Fibroblast of lung (primary cell): ENCODE measurements around the gene FAM111B. TPM values are rescaled to one million over a fixed set of nuclear protein-coding genes. Genes with fewer than 3 reads are reported as not detected.
"Not testable (repeated sequence)": the region's sequence is repeated elsewhere in the genome, so short reads cannot be mapped to it uniquely, and the experiment has no call there.

Experiments used
- DNase-seq, 2 donors: peaks; one replicate each; pipeline versions ENCODE4 v3.0.0 to v3.0.0-alpha.2; 2010; ENCODE audit warnings: low read depth in 2 of 2
- H2AFZ ChIP-seq: 2 replicates; pipeline ENCODE4 v1.5.1; 2012; ENCODE audit warnings: low read length, control low read depth, inconsistent platforms
- H3K27ac ChIP-seq: 2 replicates; pipeline ENCODE4 v1.5.1; 2011; ENCODE audit warnings: low read length, control low read depth; ENCODE audit not compliant: insufficient read depth
- H3K27me3 ChIP-seq: 2 replicates; pipeline ENCODE4 v1.5.1; 2011; ENCODE audit warnings: mild to moderate bottlenecking, low read length; ENCODE audit not compliant: control insufficient read depth, insufficient read depth
- H3K36me3 ChIP-seq: 2 replicates; pipeline ENCODE4 v1.5.1; 2011; ENCODE audit warnings: low read length; ENCODE audit not compliant: control insufficient read depth, insufficient read depth
- H3K4me1 ChIP-seq: 2 replicates; pipeline ENCODE4 v1.5.1; 2011; ENCODE audit warnings: low read length; ENCODE audit not compliant: control insufficient read depth, insufficient read depth; ENCODE audit errors: extremely low read depth
- H3K4me2 ChIP-seq: 2 replicates; pipeline ENCODE4 v1.5.1; 2011; ENCODE audit warnings: low read length, control low read depth; ENCODE audit not compliant: insufficient read depth; ENCODE audit errors: extremely low read depth
- H3K4me3 ChIP-seq, 4 experiments: fragments of 200-600 bp in 1 of 4; sonication (generic) in 1 of 4; replicated peaks in 1 of 4; 2 replicates each; pipeline ENCODE4 v1.5.1; 2011 to 2016; ENCODE audit warnings: low read length in 4 of 4, low read depth in 3 of 4, mild to moderate bottlenecking in 3 of 4, control low read depth in 2 of 4, inconsistent platforms in 1 of 4, mixed read lengths in 1 of 4; ENCODE audit not compliant: insufficient read depth in 1 of 4; ENCODE audit errors: control extremely low read depth in 1 of 4
- H3K79me2 ChIP-seq: 2 replicates; pipeline ENCODE4 v1.5.1; 2012; ENCODE audit warnings: mild to moderate bottlenecking, low read length, inconsistent platforms; ENCODE audit not compliant: control insufficient read depth, insufficient read depth
- H3K9ac ChIP-seq: 2 replicates; pipeline ENCODE4 v1.5.1; 2011; ENCODE audit warnings: mild to moderate bottlenecking, low read length, control low read depth; ENCODE audit not compliant: insufficient read depth
- H3K9me3 ChIP-seq: 2 replicates; pipeline ENCODE4 v1.5.1; 2012; ENCODE audit warnings: low read depth, low read length; ENCODE audit not compliant: control insufficient read depth, insufficient read depth
- H4K20me1 ChIP-seq: 2 replicates; pipeline ENCODE4 v1.5.1; 2011; ENCODE audit warnings: low read length; ENCODE audit not compliant: control insufficient read depth, insufficient read depth; ENCODE audit errors: extremely low read depth
- EZH2 ChIP-seq: IDR thresholded peaks from 2 replicates; pipeline ENCODE4 v1.5.1; 2012; ENCODE audit warnings: low read length, control low read depth, mild to moderate bottlenecking; ENCODE audit errors: missing control alignments
- polyA plus RNA-seq, 2 donors: library from polyadenylated mRNA; depleted of rRNA in 1 of 2; stranded (reverse) in 1 of 2; unstranded in 1 of 2; fragments of >200 nt; gene quantifications; 2 replicates each; pipeline ENCODE4 v1.2.1, GENCODE V29; 2011 to 2012; ENCODE audit warnings: missing spikeins in 1 of 2
- total RNA-seq: library from RNA; depleted of rRNA; stranded (reverse); fragments of >200 nt; gene quantifications from 2 replicates; pipeline ENCODE4 v1.2.1, GENCODE V29; 2014
- TF ChIP-seq, protein P1 (sequence below), 2 donors: IDR thresholded peaks in 1 of 2; conservative IDR thresholded peaks in 1 of 2; 1 replicate in 1 of 2; 2 replicates in 1 of 2; pipeline ENCODE4 v1.5.1; 2011 to 2012; ENCODE audit warnings: low read length in 2 of 2, control low read depth in 1 of 2, inconsistent platforms in 1 of 2, low read depth in 1 of 2, mild to moderate bottlenecking in 1 of 2

FAM111B gene
- total and polyA plus RNA-seq, 2 donors (not counting 1 experiment from before 2014, with no cell fraction given), result 0.33 to 6.2 TPM

DNA sequence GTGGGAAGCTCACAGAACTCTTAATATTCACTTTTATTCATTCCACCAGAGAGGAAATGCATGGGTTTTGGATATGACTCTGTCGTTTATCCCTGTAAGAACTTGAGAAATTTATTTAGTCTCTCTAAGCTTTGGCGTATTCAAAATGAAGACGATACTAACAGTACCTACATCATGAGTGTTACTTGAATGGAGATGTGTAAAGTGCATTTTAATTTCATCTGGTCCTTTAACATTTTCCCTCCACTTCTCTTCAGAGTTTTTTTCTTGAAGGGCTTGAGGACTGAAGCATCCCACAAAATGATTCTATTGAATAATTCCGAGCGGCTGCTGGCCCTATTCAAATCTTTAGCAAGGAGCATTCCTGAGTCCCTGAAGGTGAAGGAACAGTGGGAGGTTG is 21.0 kb upstream of the FAM111B start, which contains the start of gene GLYATL1B:
GLYATL1B (plus strand) TSS at position 301 of the 400 bp plus-strand sequence; CDS start at position 301, 0 bp downstream.
- H3K27me3 ChIP-seq, result not testable (repeated sequence)

DNA sequence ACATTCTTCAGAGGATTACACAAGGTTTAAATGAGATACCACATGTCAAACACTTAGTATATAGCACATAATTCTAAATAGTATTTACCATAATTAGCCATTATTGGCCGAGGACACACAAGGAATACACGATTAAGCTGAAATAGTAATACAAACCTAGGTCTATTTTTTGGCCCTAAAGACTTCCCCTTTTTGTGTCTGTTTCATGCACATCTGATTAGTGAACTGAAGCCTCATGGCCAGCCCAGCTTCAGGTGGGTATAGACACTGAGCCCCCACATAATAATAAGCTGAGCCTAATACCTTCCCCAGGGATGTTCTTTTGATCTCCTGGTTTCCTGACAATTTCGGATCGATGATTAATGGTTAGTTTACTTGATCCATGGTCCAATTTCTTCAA is 18.9 kb upstream of the FAM111B start:
- Histone ChIP-seq H3K79me2 (no peaks in the 10 kb centered on the region), H3K4me2 (no peak overlapping the region), H3K27me3 (no peaks in the 10 kb centered on the region), H3K4me3 (no peak overlapping the region), H3K4me1 (no peaks in the 10 kb centered on the region), H3K36me3 (no peaks in the 10 kb centered on the region), H2AFZ (no peak overlapping the region), H3K9me3 (no peaks in the 10 kb centered on the region), H3K27ac (no peak overlapping the region), H3K9ac (no peak overlapping the region), H4K20me1 (no peaks in the 10 kb centered on the region)
- TF ChIP-seq, protein P1, sequence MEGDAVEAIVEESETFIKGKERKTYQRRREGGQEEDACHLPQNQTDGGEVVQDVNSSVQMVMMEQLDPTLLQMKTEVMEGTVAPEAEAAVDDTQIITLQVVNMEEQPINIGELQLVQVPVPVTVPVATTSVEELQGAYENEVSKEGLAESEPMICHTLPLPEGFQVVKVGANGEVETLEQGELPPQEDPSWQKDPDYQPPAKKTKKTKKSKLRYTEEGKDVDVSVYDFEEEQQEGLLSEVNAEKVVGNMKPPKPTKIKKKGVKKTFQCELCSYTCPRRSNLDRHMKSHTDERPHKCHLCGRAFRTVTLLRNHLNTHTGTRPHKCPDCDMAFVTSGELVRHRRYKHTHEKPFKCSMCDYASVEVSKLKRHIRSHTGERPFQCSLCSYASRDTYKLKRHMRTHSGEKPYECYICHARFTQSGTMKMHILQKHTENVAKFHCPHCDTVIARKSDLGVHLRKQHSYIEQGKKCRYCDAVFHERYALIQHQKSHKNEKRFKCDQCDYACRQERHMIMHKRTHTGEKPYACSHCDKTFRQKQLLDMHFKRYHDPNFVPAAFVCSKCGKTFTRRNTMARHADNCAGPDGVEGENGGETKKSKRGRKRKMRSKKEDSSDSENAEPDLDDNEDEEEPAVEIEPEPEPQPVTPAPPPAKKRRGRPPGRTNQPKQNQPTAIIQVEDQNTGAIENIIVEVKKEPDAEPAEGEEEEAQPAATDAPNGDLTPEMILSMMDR (conservative IDR thresholded peaks at IDR 0.05 in 1 of 2, IDR thresholded peaks at IDR 0.05 in 1 of 2; ENCODE audit: low read depth in 1 of 2, low read length in 2 of 2), result no peak
- no peak for TF ChIP-seq EZH2
- no peak for DNase-seq

More for the DNA sequence above, 21.0 kb upstream of the FAM111B start, which contains the start of gene GLYATL1B:
- H4K20me1 ChIP-seq, H3K4me2 ChIP-seq, H3K4me1 ChIP-seq, DNase-seq, H3K27ac ChIP-seq, H3K9ac ChIP-seq, H2AFZ ChIP-seq, H3K36me3 ChIP-seq, H3K9me3 ChIP-seq, H3K4me3 ChIP-seq, H3K79me2 ChIP-seq: not testable (repeated sequence)

DNA sequence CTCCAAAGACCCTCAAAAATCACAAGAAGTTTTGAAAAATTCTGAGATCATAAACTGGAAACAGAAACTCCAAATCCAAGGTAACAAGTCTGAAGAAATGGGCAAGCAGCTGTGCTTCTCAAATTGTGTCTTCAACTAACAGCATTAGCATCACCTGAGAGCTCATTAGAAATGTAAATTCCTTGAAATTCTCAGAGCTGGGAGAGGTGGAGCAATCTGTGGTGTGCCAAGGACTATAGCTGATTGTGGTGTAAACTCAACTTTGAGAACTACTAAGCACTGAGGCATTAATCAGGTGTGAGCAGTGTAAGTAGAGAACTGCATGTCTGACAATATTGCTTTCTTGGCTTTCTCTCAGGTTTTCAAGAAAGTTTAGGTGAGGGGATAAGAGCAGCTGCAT is 13.5 kb upstream of the FAM111B start:
- H3K27ac ChIP-seq, H4K20me1 ChIP-seq, DNase-seq, H3K9me3 ChIP-seq, H3K4me3 ChIP-seq, H3K79me2 ChIP-seq, H3K4me1 ChIP-seq, H3K27me3 ChIP-seq, H2AFZ ChIP-seq, H3K36me3 ChIP-seq, H3K4me2 ChIP-seq, H3K9ac ChIP-seq: not testable (repeated sequence)

DNA sequence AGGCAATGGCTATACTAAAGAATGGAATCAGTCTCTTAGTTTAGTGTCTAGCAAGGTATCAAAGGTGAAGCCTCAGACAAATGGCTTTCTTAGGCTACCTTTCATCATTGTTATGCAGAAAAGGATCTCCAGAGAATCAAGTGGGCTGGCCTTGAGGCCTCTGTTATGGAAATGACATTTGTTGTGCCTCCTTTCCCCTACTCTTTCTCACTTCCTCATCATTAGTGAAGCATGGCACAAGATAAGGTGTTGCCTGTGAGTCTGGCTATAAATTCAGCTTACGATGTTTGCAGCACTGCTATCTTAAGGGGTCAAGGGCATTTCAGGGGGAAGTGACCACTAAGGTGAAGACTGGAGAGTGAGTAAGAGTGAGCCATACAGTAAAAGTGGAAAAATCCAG is 11.8 kb upstream of the FAM111B start:
- not testable (repeated sequence) for H4K20me1 ChIP-seq, H3K27ac ChIP-seq

DNA sequence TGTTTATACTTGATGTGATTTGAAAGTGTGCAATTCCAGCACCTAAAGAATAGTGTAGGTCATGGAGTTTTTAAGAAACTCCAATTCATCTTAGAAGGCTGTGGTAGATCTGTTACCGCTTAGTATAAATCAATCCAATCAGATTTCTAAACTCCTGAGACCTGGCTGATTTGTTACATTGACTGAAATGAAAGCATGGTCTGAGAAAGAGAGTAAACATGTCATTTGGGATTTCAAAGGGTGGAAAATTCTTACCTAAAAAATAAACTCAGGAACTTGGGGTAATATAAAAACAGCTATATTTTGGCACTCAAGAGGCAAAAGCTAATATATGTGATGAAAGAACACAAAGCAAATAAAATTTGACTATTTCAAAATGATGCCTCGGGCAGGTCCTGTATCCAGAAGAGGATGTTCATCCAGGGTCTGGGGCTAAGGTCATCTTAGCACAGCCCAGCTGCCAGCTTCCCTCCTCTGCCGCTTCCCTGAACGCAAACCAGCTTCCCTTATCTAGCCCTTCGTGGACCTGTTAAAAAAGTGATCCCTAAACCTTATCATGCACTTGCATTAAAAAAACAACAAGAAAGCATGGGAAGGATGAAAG is 11.0 kb upstream of the FAM111B start:
- not testable (repeated sequence) for H3K36me3 ChIP-seq, H3K79me2 ChIP-seq, H3K4me2 ChIP-seq, H2AFZ ChIP-seq, H3K9ac ChIP-seq, DNase-seq, H3K27me3 ChIP-seq, H3K27ac ChIP-seq, H4K20me1 ChIP-seq, H3K4me1 ChIP-seq, H3K9me3 ChIP-seq, H3K4me3 ChIP-seq

More for the DNA sequence above, 11.8 kb upstream of the FAM111B start:
- not testable (repeated sequence) for H3K4me3 ChIP-seq, H3K36me3 ChIP-seq, DNase-seq, H3K79me2 ChIP-seq, H3K27me3 ChIP-seq, H3K9me3 ChIP-seq, H3K9ac ChIP-seq, H3K4me2 ChIP-seq, H3K4me1 ChIP-seq, H2AFZ ChIP-seq
